ENCODE measurements around the gene AIRE. TPM values are rescaled to one million over a fixed set of nuclear protein-coding genes. Genes with fewer than 3 reads are reported as not detected.

Gene AIRE
- total RNA-seq, 2 experiments from 2014 or later = 0.11 to 0.16 TPM

GRCh38 chr21:44324854-44325107 is 39.1 kb downstream of the AIRE start:
- Histone ChIP-seq H3K4me3 (ENCODE audit: low read length) (no peak overlapping the region), H3K4me1 (ENCODE audit: insufficient read depth, low read length) (no peaks in the 10 kb centered on the region), H3K27me3 (ENCODE audit: control insufficient read depth in 1 of 2, insufficient read depth in 2 of 2, low read length in 2 of 2) (no peaks in the 10 kb centered on the region), H3K27ac (ENCODE audit: low read depth in 1 of 2, low read length in 2 of 2) (no peak overlapping the region), H3K9me3 (ENCODE audit: control insufficient read depth in 1 of 2, insufficient read depth in 1 of 2, low read length in 2 of 2) (no peaks in the 10 kb centered on the region), H3K36me3 (ENCODE audit: insufficient read depth, low read length) (peaks cover 54% of the 10 kb centered on the region)
- peaks cover 26% of the 10 kb centered on the region for H3K36me3 Mint-ChIP-seq (ENCODE audit: low read depth)
- H3K27ac Mint-ChIP-seq = no peak overlapping the region
- CTCF ChIA-PET = no interaction called here
- POLR2A ChIA-PET = no interaction called here
- ATAC-seq (ENCODE audit: poor library complexity) = no peak
- no peak overlapping the region for H3K4me3 Mint-ChIP-seq
- H3K9me3 Mint-ChIP-seq = no peaks in the 10 kb centered on the region
- DNase-seq = no peak
- no peaks in the 10 kb centered on the region for H3K27me3 Mint-ChIP-seq
- intact Hi-C loops (cut with DNase I, micrococcal nuclease) = no loop called here
- no peak for TF ChIP-seq CTCF (IDR thresholded peaks at IDR 0.05)
- no peaks in the 10 kb centered on the region for H3K4me1 Mint-ChIP-seq (ENCODE audit: low read depth)

DNA sequence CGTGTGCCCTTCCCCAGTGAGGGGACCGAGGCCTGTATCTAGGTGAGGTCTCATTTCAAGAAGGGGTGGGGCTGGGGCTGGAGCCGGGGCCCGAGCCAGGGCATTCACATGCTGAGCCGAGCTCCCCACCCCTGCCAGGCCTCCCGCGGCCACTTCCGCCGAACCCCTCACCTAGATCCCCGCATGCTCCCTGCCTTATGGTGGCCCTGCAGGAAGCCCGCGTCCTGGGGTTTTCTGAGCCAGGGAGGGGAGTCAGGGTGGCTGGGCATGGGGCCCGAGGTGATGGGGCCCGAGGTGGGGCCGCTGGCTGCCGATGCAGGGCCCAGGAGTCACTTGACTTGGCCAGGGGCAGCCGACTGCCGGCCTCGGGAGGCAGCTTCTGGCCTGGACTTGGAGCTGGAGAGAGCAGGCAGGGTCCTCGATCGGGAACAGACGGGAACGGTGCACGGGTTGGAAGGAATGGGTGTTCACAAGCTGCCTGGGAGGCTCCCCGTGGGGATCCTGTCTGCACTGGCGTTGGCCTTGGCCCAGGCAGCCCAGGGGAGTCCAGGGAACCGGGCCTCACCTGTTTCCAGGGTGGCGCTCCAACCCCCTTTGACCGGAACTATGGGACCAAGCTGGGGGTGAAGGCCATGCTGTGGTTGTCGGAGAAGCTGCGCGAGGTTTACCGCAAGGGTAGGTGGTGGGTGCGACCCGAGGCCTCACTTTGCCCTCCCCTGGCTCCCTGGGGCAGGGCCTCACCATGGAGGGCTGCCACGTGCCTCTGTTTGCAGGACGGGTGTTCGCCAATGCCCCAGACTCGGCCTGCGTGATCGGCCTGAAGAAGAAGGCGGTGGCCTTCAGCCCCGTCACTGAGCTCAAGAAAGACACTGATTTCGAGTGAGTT is 40.0 kb downstream of the AIRE start:
- H3K27ac ChIP-seq (ENCODE audit: low read depth in 1 of 2, low read length in 2 of 2) = no peak overlapping the region
- ChIA-PET CTCF (no interaction called here), POLR2A (no interaction called here)
- H3K4me3 Mint-ChIP-seq = no peak overlapping the region
- no peak overlapping the region for H3K27ac Mint-ChIP-seq
- no peaks in the 10 kb centered on the region for H3K9me3 ChIP-seq (ENCODE audit: control insufficient read depth in 1 of 2, insufficient read depth in 1 of 2, low read length in 2 of 2)
- intact Hi-C loops (cut with DNase I, micrococcal nuclease) = no loop called here
- no peak for TF ChIP-seq CTCF (IDR thresholded peaks at IDR 0.05)
- peaks cover 49% of the 10 kb centered on the region for H3K36me3 ChIP-seq (ENCODE audit: insufficient read depth, low read length)
- no peaks in the 10 kb centered on the region for H3K9me3 Mint-ChIP-seq
- no peak for ATAC-seq (ENCODE audit: poor library complexity)
- DNase-seq = no peak
- H3K4me3 ChIP-seq (ENCODE audit: low read length) = no peak overlapping the region
- no peaks in the 10 kb centered on the region for H3K4me1 ChIP-seq (ENCODE audit: insufficient read depth, low read length)
- no peaks in the 10 kb centered on the region for H3K27me3 Mint-ChIP-seq
- no peaks in the 10 kb centered on the region for H3K4me1 Mint-ChIP-seq (ENCODE audit: low read depth)
- H3K27me3 ChIP-seq (ENCODE audit: control insufficient read depth in 1 of 2, insufficient read depth in 2 of 2, low read length in 2 of 2) = no peaks in the 10 kb centered on the region
- H3K36me3 Mint-ChIP-seq (ENCODE audit: low read depth) = peaks cover 21% of the 10 kb centered on the region

GRCh38 chr21:44326272-44326647 is 40.6 kb downstream of the AIRE start:
- no peaks in the 10 kb centered on the region for H3K9me3 Mint-ChIP-seq
- ChIA-PET CTCF (no interaction called here), POLR2A (no interaction called here)
- no peak overlapping the region for H3K27ac Mint-ChIP-seq
- no peak for DNase-seq
- ATAC-seq (ENCODE audit: poor library complexity) = no peak
- no peak overlapping the region for H3K4me3 Mint-ChIP-seq
- H3K27me3 ChIP-seq (ENCODE audit: control insufficient read depth in 1 of 2, insufficient read depth in 2 of 2, low read length in 2 of 2) = no peaks in the 10 kb centered on the region
- intact Hi-C loops (cut with DNase I, micrococcal nuclease) = no loop called here
- peaks cover 45% of the 10 kb centered on the region for H3K36me3 ChIP-seq (ENCODE audit: insufficient read depth, low read length)
- H3K4me1 ChIP-seq (ENCODE audit: insufficient read depth, low read length) = no peaks in the 10 kb centered on the region
- H3K4me1 Mint-ChIP-seq (ENCODE audit: low read depth) = no peaks in the 10 kb centered on the region
- H3K36me3 Mint-ChIP-seq (ENCODE audit: low read depth) = peaks cover 19% of the 10 kb centered on the region
- no peak overlapping the region for H3K27ac ChIP-seq (ENCODE audit: low read depth in 1 of 2, low read length in 2 of 2)
- no peak overlapping the region for H3K4me3 ChIP-seq (ENCODE audit: low read length)
- no peaks in the 10 kb centered on the region for H3K9me3 ChIP-seq (ENCODE audit: control insufficient read depth in 1 of 2, insufficient read depth in 1 of 2, low read length in 2 of 2)
- H3K27me3 Mint-ChIP-seq = no peaks in the 10 kb centered on the region
- TF ChIP-seq CTCF (IDR thresholded peaks at IDR 0.05) = no peak

All from CD4-positive, alpha-beta T cell (primary cell).